Large intestine (tissue), 3 donors: ENCODE data around the gene FAT3. TPM values are rescaled to one million over a fixed set of nuclear protein-coding genes. Genes with fewer than 3 reads are reported as not detected.

Experiments
- DNase-seq, 2 donors: peaks; one replicate each; pipeline versions ENCODE4 v3.0.0 to v3.0.0-alpha.2; 2013
- H3K27ac ChIP-seq: one replicate; pipeline ENCODE4 v1.5.1; 2013; ENCODE audit warnings: low read length
- H3K27me3 ChIP-seq: 2 replicates; pipeline ENCODE4 v1.6.1; 2013; ENCODE audit warnings: low read length; ENCODE audit not compliant: control insufficient read depth, insufficient read depth
- H3K36me3 ChIP-seq: 2 replicates; pipeline ENCODE4 v1.6.1; 2013; ENCODE audit warnings: low read length; ENCODE audit not compliant: control insufficient read depth, insufficient read depth
- H3K4me1 ChIP-seq: one replicate; pipeline ENCODE4 v1.6.1; 2013; ENCODE audit warnings: low read length; ENCODE audit not compliant: control insufficient read depth, insufficient read depth
- H3K4me3 ChIP-seq: one replicate; pipeline ENCODE4 v1.5.1; 2013; ENCODE audit warnings: low read length
- H3K9me3 ChIP-seq: one replicate; pipeline ENCODE4 v1.6.1; 2013; ENCODE audit warnings: mild to moderate bottlenecking, low read depth, low read length, moderate library complexity; ENCODE audit not compliant: control insufficient read depth
- WGBS: methylation state at CpG from one replicate; pipeline ENCODE4 v1.1.5; 2013; ENCODE audit warnings: low lambda C conversion rate; ENCODE audit not compliant: insufficient coverage; 5-methylcytosine and 5-hydroxymethylcytosine counted together
- polyA plus RNA-seq: library from polyadenylated mRNA; unstranded; fragments of 120-200 nt; gene quantifications from one replicate; pipeline ENCODE4 v1.2.1, GENCODE V29; 2013

Gene FAT3
- polyA plus RNA-seq, 1 donor = 0.73 TPM

GRCh38 chr11:92211576-92212167 lies 12.9 kb upstream of the FAT3 start:
- Histone ChIP-seq H3K4me1 (no peaks in the 10 kb centered on the region), H3K9me3 (no peaks in the 10 kb centered on the region), H3K27ac (no peak overlapping the region), H3K4me3 (no peak overlapping the region), H3K27me3 (peaks cover 2% of the 10 kb centered on the region), H3K36me3 (no peaks in the 10 kb centered on the region)
- 64% methylated on average over 1 of the region's 5 CpGs for WGBS
- DNase-seq = peak in 1 of 2 donors; percentile 19

- no peaks in the 10 kb centered on the region for H3K4me1 ChIP-seq
- DNase-seq = no peak
- 80% methylated on average over 1 of the region's 1 CpG for WGBS
- no peaks in the 10 kb centered on the region for H3K9me3 ChIP-seq
- no peaks in the 10 kb centered on the region for H3K36me3 ChIP-seq
- no peak overlapping the region for H3K4me3 ChIP-seq
- no peak overlapping the region for H3K27ac ChIP-seq
- peaks cover 2% of the 10 kb centered on the region for H3K27me3 ChIP-seq
Observed at GRCh38 chr11:92212530-92212929, 12.1 kb upstream of the FAT3 start.

GRCh38 chr11:92216789-92217188 lies 7.8 kb upstream of the FAT3 start:
- Histone ChIP-seq H3K36me3 (no peaks in the 10 kb centered on the region), H3K4me3 (no peak overlapping the region), H3K27me3 (peaks cover 12% of the 10 kb centered on the region), H3K4me1 (no peaks in the 10 kb centered on the region), H3K27ac (no peak overlapping the region), H3K9me3 (no peaks in the 10 kb centered on the region)
- WGBS = 67% methylated on average over 1 of the region's 3 CpGs
- no peak for DNase-seq

- Histone ChIP-seq H3K27ac (no peak overlapping the region), H3K27me3 (peaks cover 37% of the 10 kb centered on the region), H3K9me3 (peaks cover 1% of the 10 kb centered on the region), H3K4me1 (no peaks in the 10 kb centered on the region), H3K4me3 (no peak overlapping the region), H3K36me3 (no peaks in the 10 kb centered on the region)
- no CpG with 5 or more reads among the region's 4 CpGs for WGBS
- DNase-seq = no peak
Observed at GRCh38 chr11:92219476-92219875, 5.1 kb upstream of the FAT3 start.

- H3K4me3 ChIP-seq = no peak overlapping the region
- no CpG with 5 or more reads among the region's 1 CpG for WGBS
- H3K27me3 ChIP-seq = peaks cover 65% of the 10 kb centered on the region
- DNase-seq = no peak
- H3K4me1 ChIP-seq = no peaks in the 10 kb centered on the region
- H3K9me3 ChIP-seq = peaks cover 7% of the 10 kb centered on the region
- no peaks in the 10 kb centered on the region for H3K36me3 ChIP-seq
- no peak overlapping the region for H3K27ac ChIP-seq
Observed at GRCh38 chr11:92222701-92223100, 1.9 kb upstream of the FAT3 start.

- no peaks in the 10 kb centered on the region for H3K4me1 ChIP-seq
- H3K27me3 ChIP-seq = peaks cover 78% of the 10 kb centered on the region
- DNase-seq = no peak
- WGBS = no CpG with 5 or more reads among the region's 8 CpGs
- peak overlapping the region; percentile 24 for H3K4me3 ChIP-seq
- H3K36me3 ChIP-seq = no peaks in the 10 kb centered on the region
- H3K9me3 ChIP-seq = peaks cover 7% of the 10 kb centered on the region
- H3K27ac ChIP-seq = no peak overlapping the region
Observed at GRCh38 chr11:92224054-92224406, 588 bp upstream of the FAT3 start.

GRCh38 chr11:92225125-92225567 lies 528 bp downstream of the FAT3 start:
- WGBS = no CpG with 5 or more reads among the region's 34 CpGs
- Histone ChIP-seq H3K36me3 (no peaks in the 10 kb centered on the region), H3K9me3 (peaks cover 7% of the 10 kb centered on the region), H3K27me3 (peaks cover 80% of the 10 kb centered on the region), H3K4me3 (peak overlapping the region; percentile 41), H3K27ac (no peak overlapping the region), H3K4me1 (no peaks in the 10 kb centered on the region)
- DNase-seq = peak in 1 of 2 donors; percentile 16

- no peaks in the 10 kb centered on the region for H3K36me3 ChIP-seq
- H3K9me3 ChIP-seq = peaks cover 7% of the 10 kb centered on the region
- no peaks in the 10 kb centered on the region for H3K4me1 ChIP-seq
- peak in 1 of 2 donors; percentile 7 for DNase-seq
- no peak overlapping the region for H3K27ac ChIP-seq
- no CpG with 5 or more reads among the region's 54 CpGs for WGBS
- H3K4me3 ChIP-seq = peak overlapping the region; percentile 41
- peaks cover 79% of the 10 kb centered on the region for H3K27me3 ChIP-seq
Observed at GRCh38 chr11:92225568-92226330, 1.1 kb downstream of the FAT3 start.

GRCh38 chr11:92226331-92227229 lies 2.0 kb downstream of the FAT3 start:
- Histone ChIP-seq H3K27me3 (peaks cover 74% of the 10 kb centered on the region), H3K4me3 (peak overlapping the region; percentile 41), H3K4me1 (no peaks in the 10 kb centered on the region), H3K9me3 (peaks cover 7% of the 10 kb centered on the region), H3K27ac (no peak overlapping the region), H3K36me3 (no peaks in the 10 kb centered on the region)
- peak in 1 of 2 donors; percentile 6 for DNase-seq
- no CpG with 5 or more reads among the region's 65 CpGs for WGBS

- no CpG with 5 or more reads among the region's 13 CpGs for WGBS
- DNase-seq = no peak
- peak overlapping the region; percentile 24 for H3K4me3 ChIP-seq
- H3K36me3 ChIP-seq = no peaks in the 10 kb centered on the region
- H3K27me3 ChIP-seq = peaks cover 69% of the 10 kb centered on the region
- H3K9me3 ChIP-seq = peaks cover 7% of the 10 kb centered on the region
- H3K27ac ChIP-seq = no peak overlapping the region
- H3K4me1 ChIP-seq = no peaks in the 10 kb centered on the region
Observed at GRCh38 chr11:92227230-92227814, 2.7 kb downstream of the FAT3 start.
